HepG2 (cell line): ENCODE data around the gene ENTPD5. TPM values are rescaled to one million over a fixed set of nuclear protein-coding genes. Genes with fewer than 3 reads are reported as not detected.
"Not testable (repeated sequence)": the region's sequence is repeated elsewhere in the genome, so short reads cannot be mapped to it uniquely, and the experiment has no call there.

ENCODE experiments used
- ATAC-seq: fragments of 200-7000 bp; cut with Tn5 transposase; 3 replicates; pipeline ENCODE4 v1.9.1; 2020; ENCODE audit warnings: mild to moderate bottlenecking, moderate library complexity
- BruUV-seq: library from RNA; stranded (reverse); fragments of 400-500 nt; replicated peaks from 2 replicates; lab custom pipeline; 2021; lab: Mats Ljungman, UMichigan
- CTCF ChIA-PET: fragments of 300-600 bp; formaldehyde crosslinking; extraction: SDS; loops from one replicate; lab custom pipeline; 2021; ENCODE audit warnings: low total read pairs, inconsistent platforms, low intra/inter-chr PET ratio; lab: Yijun Ruan, JAX
- POLR2A ChIA-PET: fragments of 350-600 bp; sonication (Branson Sonifier 250); formaldehyde crosslinking; loops from one replicate; lab custom pipeline; 2020; ENCODE audit warnings: antibody characterized with exemption, inconsistent platforms; lab: Yijun Ruan, JAX
- DNase-seq: peaks from one replicate; pipeline ENCODE4 v3.0.0-alpha.2; 2015; ENCODE audit warnings: low spot score
- FAIRE-seq: peaks from 3 replicates; lab custom pipeline; 2011; peaks lifted over from hg19 to GRCh38; lab: Jason Lieb, UNC
- H2AFZ ChIP-seq: one replicate; pipeline ENCODE4 v1.6.1; 2011; ENCODE audit warnings: low read length, inconsistent platforms
- H3K27ac ChIP-seq: fragments of 300-600 bp; 3 replicates; pipeline ENCODE4 v1.8.0; 2011; ENCODE audit warnings: mixed run types, mild to moderate bottlenecking, mixed read lengths, low read length, inconsistent platforms; ENCODE audit not compliant: insufficient read depth; ENCODE audit errors: extremely low read length
- H3K27me3 ChIP-seq, 2 experiments: fragments of 200-600 bp in 1 of 2; 2 replicates in 1 of 2; 3 replicates in 1 of 2; pipeline versions ENCODE4 v1.6.0 to v1.8.0; 2011; ENCODE audit warnings: low read length in 2 of 2, mild to moderate bottlenecking in 2 of 2, moderate library complexity in 2 of 2, inconsistent platforms in 1 of 2; ENCODE audit not compliant: insufficient read depth in 2 of 2, control insufficient read depth in 1 of 2
- H3K36me3 ChIP-seq, 2 experiments: fragments of 200-600 bp in 1 of 2; replicated peaks in 1 of 2; 2 replicates in 1 of 2; 3 replicates in 1 of 2; pipeline versions ENCODE4 v1.5.1 to v1.8.0; 2011; ENCODE audit warnings: low read length in 2 of 2, inconsistent platforms in 1 of 2; ENCODE audit not compliant: insufficient read depth in 2 of 2, control insufficient read depth in 1 of 2
- H3K4me1 ChIP-seq: 2 replicates; pipeline ENCODE4 v1.5.1; 2012; ENCODE audit warnings: low read length, inconsistent platforms; ENCODE audit not compliant: insufficient read depth
- H3K4me2 ChIP-seq: 2 replicates; pipeline ENCODE4 v1.6.0; 2011; ENCODE audit warnings: low read depth, low read length, inconsistent platforms
- H3K4me3 ChIP-seq, 3 experiments: fragments of 200-600 bp in 1 of 3; sonication (generic), shearing (Covaris generic) in 1 of 3; replicated peaks in 1 of 3; 2 replicates each; pipeline ENCODE4 v1.5.1; 2011 to 2016; ENCODE audit warnings: low read length in 3 of 3, inconsistent platforms in 2 of 3, low read depth in 2 of 3, mild to moderate bottlenecking in 2 of 3, control low read depth in 1 of 3, mixed read lengths in 1 of 3; ENCODE audit not compliant: insufficient read depth in 1 of 3
- H3K79me2 ChIP-seq: one replicate; pipeline ENCODE4 v1.6.1; 2011; ENCODE audit warnings: low read length, inconsistent platforms; ENCODE audit not compliant: insufficient read depth
- H3K9ac ChIP-seq: 2 replicates; pipeline ENCODE4 v1.6.0; 2011; ENCODE audit warnings: mild to moderate bottlenecking, low read depth, low read length, inconsistent platforms; ENCODE audit not compliant: insufficient read depth
- H3K9me3 ChIP-seq: 2 replicates; pipeline ENCODE4 v1.5.1; 2012; ENCODE audit warnings: mild to moderate bottlenecking, low read length
- H4K20me1 ChIP-seq: 2 replicates; pipeline ENCODE4 v1.6.0; 2011; ENCODE audit warnings: inconsistent platforms, mild to moderate bottlenecking, low read length, moderate library complexity; ENCODE audit not compliant: insufficient read depth
- MAFK ChIP-seq, 2 experiments: IDR thresholded peaks in 1 of 2; conservative IDR thresholded peaks in 1 of 2; 2 replicates each; pipeline ENCODE4 v1.6.1; 2011; ENCODE audit warnings: improper control_type of control experiment in 2 of 2, low read length in 2 of 2
- WGBS: methylation state at CpG from one replicate; pipeline ENCODE4 v1.1.6; 2017; ENCODE audit warnings: low lambda C conversion rate; 5-methylcytosine and 5-hydroxymethylcytosine counted together
- in situ Hi-C: cut with HindIII; loops from 2 replicates; pipeline ENCODE4 v1.10.0; 2017; ENCODE audit warnings: low pct_unique_long_range_greater_than_20kb; ENCODE audit not compliant: extremely low pct_ligation_motif_present
- intact Hi-C: fragments of 100-400 bp; cut with micrococcal nuclease; formaldehyde crosslinking; loops from one replicate; pipeline ENCODE4 v1.10.0; 2022; ENCODE audit not compliant: unreplicated experiment
- polyA plus RNA-seq, 8 experiments: library from polyadenylated mRNA; depleted of rRNA in 3 of 8; stranded (reverse) in 7 of 8; unstranded in 1 of 8; fragments of >200 nt; fragmentation: Illumina TruSeq in 4 of 8; extraction: Trizol in 4 of 8; gene quantifications; 2 replicates each; pipeline versions ENCODE4 v1.2.1 to v1.2.3, GENCODE V29; 2011 to 2016; ENCODE audit warnings: low read depth in 4 of 8, missing spikeins in 1 of 8, mixed read lengths in 1 of 8; ENCODE audit not compliant: insufficient read depth in 1 of 8
- total RNA-seq, 5 experiments: library from RNA; depleted of rRNA; stranded (reverse); fragments of >200 nt; fragmentation: Illumina TruSeq; extraction: Trizol; gene quantifications; 2 replicates each; pipeline ENCODE4 v1.2.3, GENCODE V29; 2016; ENCODE audit warnings: low read depth in 1 of 5
- TF ChIP-seq, protein P1 (sequence below): sonication (generic); formaldehyde crosslinking; conservative IDR thresholded peaks from 2 replicates; pipeline ENCODE4 v1.4.0; 2020; ENCODE audit warnings: mild to moderate bottlenecking, missing genetic modification reagents, moderate library complexity
- TF ChIP-seq, protein P2 (sequence below): sonication (generic); formaldehyde crosslinking; IDR thresholded peaks from 2 replicates; pipeline ENCODE4 v1.5.1; 2020; ENCODE audit warnings: missing genetic modification reagents, mild to moderate bottlenecking, borderline replicate concordance

Gene ENTPD5
- total and polyA plus RNA-seq, 2 of the 13 experiments (the other 11 are each of a cell fraction or from before 2014, with no cell fraction given), result 33.8 to 43.3 TPM

DNA sequence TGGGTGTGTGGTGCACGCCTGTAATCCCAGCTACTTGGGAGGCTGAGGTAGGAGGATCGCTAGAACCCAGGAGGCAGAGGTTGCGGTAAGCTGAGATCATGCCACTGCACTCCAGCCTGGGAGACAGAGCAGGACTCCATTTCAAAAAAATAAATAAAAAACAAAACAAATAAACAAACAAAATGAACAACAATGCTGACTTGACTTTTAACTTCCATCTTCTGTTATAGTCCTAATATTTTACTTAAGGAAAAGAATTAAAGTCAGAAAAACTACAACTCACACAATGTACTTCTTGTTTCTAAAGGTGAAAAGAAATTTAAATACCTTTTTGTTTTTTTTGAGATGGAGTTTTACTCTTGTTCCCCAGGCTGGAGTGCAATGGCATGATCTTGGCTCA lies 13.4 kb downstream of the ENTPD5 start:
- peak; percentile 2 to 32; a peak in 1 of 4 replicates for TF ChIP-seq MAFK (conservative IDR thresholded peaks at IDR 0.05 in 1 of 2, IDR thresholded peaks at IDR 0.05 in 1 of 2; ENCODE audit: low read length in 2 of 2)
- H2AFZ ChIP-seq, H3K27me3 ChIP-seq, H3K9me3 ChIP-seq, H3K4me2 ChIP-seq, H3K4me1 ChIP-seq, DNase-seq, in situ Hi-C loops, H3K4me3 ChIP-seq, ATAC-seq, BruUV-seq, H4K20me1 ChIP-seq, intact Hi-C loops, H3K27ac ChIP-seq, H3K79me2 ChIP-seq, FAIRE-seq, CTCF ChIA-PET, H3K9ac ChIP-seq: not testable (repeated sequence)
- peaks cover 7 to 23% of the 10 kb centered on the region in 2 experiments; a peak in 4 of 5 replicates for H3K36me3 ChIP-seq
- POLR2A ChIA-PET, result interaction anchor here (3.0 kb wide), 1 partner anchor 9 kb away, joined by 15 read pairs; no protein-coding TSS in a partner anchor
- 96% methylated on average over 3 of the region's 3 CpGs for WGBS

DNA sequence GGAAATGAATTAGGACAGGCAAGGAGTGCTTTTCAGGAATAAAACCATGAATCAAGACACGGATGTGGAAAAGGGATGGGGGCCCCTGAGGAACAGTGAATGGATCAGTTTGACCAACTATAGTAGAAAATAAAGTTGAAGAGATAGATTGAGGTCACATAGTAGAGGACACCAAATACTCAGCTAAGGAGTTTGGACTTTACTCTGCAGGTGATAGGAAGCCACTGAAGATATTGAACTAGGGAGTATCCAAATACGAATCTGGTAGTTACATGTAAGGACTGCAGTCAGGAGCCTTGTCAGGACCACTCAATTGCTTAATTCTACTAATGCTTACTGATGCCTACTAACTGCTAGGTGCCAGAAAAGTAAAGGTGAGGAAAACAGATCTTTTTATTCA lies 20.4 kb downstream of the ENTPD5 start:
- FAIRE-seq, result no peak
- TF ChIP-seq, protein P1, sequence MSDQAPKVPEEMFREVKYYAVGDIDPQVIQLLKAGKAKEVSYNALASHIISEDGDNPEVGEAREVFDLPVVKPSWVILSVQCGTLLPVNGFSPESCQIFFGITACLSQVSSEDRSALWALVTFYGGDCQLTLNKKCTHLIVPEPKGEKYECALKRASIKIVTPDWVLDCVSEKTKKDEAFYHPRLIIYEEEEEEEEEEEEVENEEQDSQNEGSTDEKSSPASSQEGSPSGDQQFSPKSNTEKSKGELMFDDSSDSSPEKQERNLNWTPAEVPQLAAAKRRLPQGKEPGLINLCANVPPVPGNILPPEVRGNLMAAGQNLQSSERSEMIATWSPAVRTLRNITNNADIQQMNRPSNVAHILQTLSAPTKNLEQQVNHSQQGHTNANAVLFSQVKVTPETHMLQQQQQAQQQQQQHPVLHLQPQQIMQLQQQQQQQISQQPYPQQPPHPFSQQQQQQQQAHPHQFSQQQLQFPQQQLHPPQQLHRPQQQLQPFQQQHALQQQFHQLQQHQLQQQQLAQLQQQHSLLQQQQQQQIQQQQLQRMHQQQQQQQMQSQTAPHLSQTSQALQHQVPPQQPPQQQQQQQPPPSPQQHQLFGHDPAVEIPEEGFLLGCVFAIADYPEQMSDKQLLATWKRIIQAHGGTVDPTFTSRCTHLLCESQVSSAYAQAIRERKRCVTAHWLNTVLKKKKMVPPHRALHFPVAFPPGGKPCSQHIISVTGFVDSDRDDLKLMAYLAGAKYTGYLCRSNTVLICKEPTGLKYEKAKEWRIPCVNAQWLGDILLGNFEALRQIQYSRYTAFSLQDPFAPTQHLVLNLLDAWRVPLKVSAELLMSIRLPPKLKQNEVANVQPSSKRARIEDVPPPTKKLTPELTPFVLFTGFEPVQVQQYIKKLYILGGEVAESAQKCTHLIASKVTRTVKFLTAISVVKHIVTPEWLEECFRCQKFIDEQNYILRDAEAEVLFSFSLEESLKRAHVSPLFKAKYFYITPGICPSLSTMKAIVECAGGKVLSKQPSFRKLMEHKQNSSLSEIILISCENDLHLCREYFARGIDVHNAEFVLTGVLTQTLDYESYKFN (CRISPR knock-in tag), result peak; percentile 44; the same call in 1 of the 2 replicates
- TF ChIP-seq, protein P2, sequence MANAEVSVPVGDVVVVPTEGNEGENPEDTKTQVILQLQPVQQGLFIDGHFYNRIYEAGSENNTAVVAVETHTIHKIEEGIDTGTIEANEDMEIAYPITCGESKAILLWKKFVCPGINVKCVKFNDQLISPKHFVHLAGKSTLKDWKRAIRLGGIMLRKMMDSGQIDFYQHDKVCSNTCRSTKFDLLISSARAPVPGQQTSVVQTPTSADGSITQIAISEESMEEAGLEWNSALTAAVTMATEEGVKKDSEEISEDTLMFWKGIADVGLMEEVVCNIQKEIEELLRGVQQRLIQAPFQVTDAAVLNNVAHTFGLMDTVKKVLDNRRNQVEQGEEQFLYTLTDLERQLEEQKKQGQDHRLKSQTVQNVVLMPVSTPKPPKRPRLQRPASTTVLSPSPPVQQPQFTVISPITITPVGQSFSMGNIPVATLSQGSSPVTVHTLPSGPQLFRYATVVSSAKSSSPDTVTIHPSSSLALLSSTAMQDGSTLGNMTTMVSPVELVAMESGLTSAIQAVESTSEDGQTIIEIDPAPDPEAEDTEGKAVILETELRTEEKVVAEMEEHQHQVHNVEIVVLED (CRISPR knock-in tag), result 0 out of 2 replicates have a peak, but pooled peaks have one; percentile 2

More for the DNA sequence above, 20.4 kb downstream of the ENTPD5 start:
- H4K20me1 ChIP-seq, result no peaks in the 10 kb centered on the region
- POLR2A ChIA-PET, result interaction anchor here (1.0 to 5.4 kb wide), 4 partner anchors 15 to 147 kb away, joined by 3 to 70 read pairs (median 30); partner anchors contain the start of genes BBOF1, ENTPD5, PTGR2 and ZNF410
- H3K79me2 ChIP-seq, result peaks cover 2% of the 10 kb centered on the region
- ATAC-seq (peak; percentile 3; the same call in 1 of the 3 replicates), DNase-seq (peak; percentile 20)
- no peaks in the 10 kb centered on the region for H3K9me3 ChIP-seq
- CTCF ChIA-PET, result no interaction called here
- H3K27ac ChIP-seq, result peak overlapping the region; percentile 95
- H3K36me3 ChIP-seq, result peaks cover 3 to 8% of the 10 kb centered on the region in 2 experiments; a peak in 2 of 5 replicates
- H3K4me3 ChIP-seq, result peak overlapping the region; percentile 23 to 53 (median 30); a peak in 5 of 6 replicates
- BruUV-seq, result no TSS peak
- H3K4me2 ChIP-seq, result peak overlapping the region; percentile 82
- peak overlapping the region; percentile 65 for H3K9ac ChIP-seq
- H2AFZ ChIP-seq, result no peak overlapping the region
- H3K27me3 ChIP-seq, result no peaks in the 10 kb centered on the region
- intact Hi-C loops, result loop anchor here (5.0 kb wide), 1 partner anchor 39 kb away; no protein-coding TSS in a partner anchor
- H3K4me1 ChIP-seq, result peaks cover 73% of the 10 kb centered on the region
- WGBS, result 8% methylated on average over 2 of the region's 2 CpGs
- in situ Hi-C loops, result no loop called here
